Measurements from ENCODE around the gene B3GNT2.
"Not testable (repeated sequence)": the region's sequence is repeated elsewhere in the genome, so short reads cannot be mapped to it uniquely, and the experiment has no call there.

The B3GNT2 gene

GRCh38 chr2:62248226-62248625 lies 52.3 kb downstream of the B3GNT2 start:
- FAIRE-seq = no peak

GRCh38 chr2:62250239-62250638 lies 54.3 kb downstream of the B3GNT2 start:
- no peak for FAIRE-seq

- FAIRE-seq = no peak
These were observed 58.7 kb downstream of the B3GNT2 start for GRCh38 chr2:62254424-62255266.

GRCh38 chr2:62257466-62257865 lies 61.6 kb downstream of the B3GNT2 start:
- no peak for FAIRE-seq

- no peak for FAIRE-seq
These were observed 67.3 kb downstream of the B3GNT2 start for GRCh38 chr2:62263076-62263715.

- FAIRE-seq = no peak
These were observed 68.3 kb downstream of the B3GNT2 start for GRCh38 chr2:62264186-62264585.

GRCh38 chr2:62265106-62265505 lies 69.2 kb downstream of the B3GNT2 start:
- no peak for FAIRE-seq

- no peak for FAIRE-seq
These were observed 70.6 kb downstream of the B3GNT2 start for GRCh38 chr2:62266433-62267038.

GRCh38 chr2:62267696-62268095 lies 71.8 kb downstream of the B3GNT2 start:
- no peak for FAIRE-seq

- FAIRE-seq = not testable (repeated sequence)
These were observed 72.8 kb downstream of the B3GNT2 start for GRCh38 chr2:62268681-62269188.

- no peak for FAIRE-seq
These were observed 74.8 kb downstream of the B3GNT2 start for GRCh38 chr2:62270728-62271127.
